22Rv1 (cell line): ENCODE measurements around the gene WDR3.

ENCODE experiments used
- ZFX ChIP-seq: fragments of 450-650 bp; IDR thresholded peaks from 2 replicates; pipeline ENCODE4 v1.6.1; 2017; ENCODE audit warnings: antibody characterized with exemption, borderline replicate concordance
- TF ChIP-seq, protein P1 (sequence below): fragments of 450-650 bp; IDR thresholded peaks from 2 replicates; pipeline ENCODE4 v1.5.1; 2017; ENCODE audit warnings: mild to moderate bottlenecking

DNA sequence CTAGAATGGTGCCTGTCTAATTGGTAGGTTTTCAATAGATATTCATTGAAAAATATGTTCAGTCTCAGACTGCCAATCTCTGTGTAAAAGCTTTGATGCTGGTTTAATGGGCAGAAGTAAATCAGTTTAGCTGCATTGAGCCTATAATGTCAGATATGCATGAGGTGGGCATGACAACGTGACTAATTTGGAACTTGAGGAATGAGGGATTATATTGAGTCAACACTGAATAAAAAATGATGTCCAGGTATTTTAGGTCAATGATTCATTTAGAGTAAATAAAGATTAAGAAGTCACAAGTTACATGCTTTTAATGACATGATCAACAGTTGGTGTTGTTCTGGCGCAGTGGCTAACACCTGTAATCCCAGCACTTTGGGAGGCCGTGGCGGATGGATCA, 3.0 kb downstream of the WDR3 start:
- TF ChIP-seq, protein P1, sequence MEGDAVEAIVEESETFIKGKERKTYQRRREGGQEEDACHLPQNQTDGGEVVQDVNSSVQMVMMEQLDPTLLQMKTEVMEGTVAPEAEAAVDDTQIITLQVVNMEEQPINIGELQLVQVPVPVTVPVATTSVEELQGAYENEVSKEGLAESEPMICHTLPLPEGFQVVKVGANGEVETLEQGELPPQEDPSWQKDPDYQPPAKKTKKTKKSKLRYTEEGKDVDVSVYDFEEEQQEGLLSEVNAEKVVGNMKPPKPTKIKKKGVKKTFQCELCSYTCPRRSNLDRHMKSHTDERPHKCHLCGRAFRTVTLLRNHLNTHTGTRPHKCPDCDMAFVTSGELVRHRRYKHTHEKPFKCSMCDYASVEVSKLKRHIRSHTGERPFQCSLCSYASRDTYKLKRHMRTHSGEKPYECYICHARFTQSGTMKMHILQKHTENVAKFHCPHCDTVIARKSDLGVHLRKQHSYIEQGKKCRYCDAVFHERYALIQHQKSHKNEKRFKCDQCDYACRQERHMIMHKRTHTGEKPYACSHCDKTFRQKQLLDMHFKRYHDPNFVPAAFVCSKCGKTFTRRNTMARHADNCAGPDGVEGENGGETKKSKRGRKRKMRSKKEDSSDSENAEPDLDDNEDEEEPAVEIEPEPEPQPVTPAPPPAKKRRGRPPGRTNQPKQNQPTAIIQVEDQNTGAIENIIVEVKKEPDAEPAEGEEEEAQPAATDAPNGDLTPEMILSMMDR: no peak
- TF ChIP-seq ZFX: no peak
